Tibial nerve (tissue), 3 donors: ENCODE results near the gene M1AP.

Experiments used
- POLR2A ChIP-seq, 2 donors: fragments of 450-650 bp; IDR thresholded peaks; one replicate each; pipeline ENCODE4 v1.6.1; 2017; ENCODE audit warnings: antibody characterized with exemption in 2 of 2, mild to moderate bottlenecking in 2 of 2, moderate library complexity in 2 of 2
- TF ChIP-seq, protein P1 (sequence below), 5 experiments: fragments of 200-600 bp in 3 of 5; fragments of 450-650 bp in 2 of 5; sonication (generic) in 3 of 5; IDR thresholded peaks; one replicate each; pipeline ENCODE4 v1.5.1; 2016 to 2019; ENCODE audit warnings: antibody characterized with exemption in 5 of 5, mild to moderate bottlenecking in 3 of 5, moderate library complexity in 2 of 5

DNA sequence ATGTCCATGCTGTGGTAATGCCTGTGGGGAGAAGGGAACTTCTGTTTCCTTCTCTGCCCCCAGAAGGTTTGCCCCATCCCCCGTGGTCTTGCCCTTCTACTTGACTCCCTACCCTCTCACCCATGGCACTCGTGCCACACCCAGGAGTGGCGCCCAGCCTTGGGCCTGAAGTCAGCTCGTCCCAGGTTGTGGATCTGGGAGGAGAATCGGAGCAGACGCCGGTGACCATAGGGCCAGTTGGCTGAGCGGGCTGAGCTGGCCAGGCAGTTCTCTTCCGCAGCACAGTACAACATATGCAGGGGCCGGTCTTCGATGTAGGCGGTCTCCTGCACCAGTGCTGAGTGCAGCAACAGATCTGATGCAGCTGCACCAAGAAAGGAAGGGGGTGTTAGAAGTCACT is 113.7 kb downstream of the M1AP start:
- TF ChIP-seq, protein P1, sequence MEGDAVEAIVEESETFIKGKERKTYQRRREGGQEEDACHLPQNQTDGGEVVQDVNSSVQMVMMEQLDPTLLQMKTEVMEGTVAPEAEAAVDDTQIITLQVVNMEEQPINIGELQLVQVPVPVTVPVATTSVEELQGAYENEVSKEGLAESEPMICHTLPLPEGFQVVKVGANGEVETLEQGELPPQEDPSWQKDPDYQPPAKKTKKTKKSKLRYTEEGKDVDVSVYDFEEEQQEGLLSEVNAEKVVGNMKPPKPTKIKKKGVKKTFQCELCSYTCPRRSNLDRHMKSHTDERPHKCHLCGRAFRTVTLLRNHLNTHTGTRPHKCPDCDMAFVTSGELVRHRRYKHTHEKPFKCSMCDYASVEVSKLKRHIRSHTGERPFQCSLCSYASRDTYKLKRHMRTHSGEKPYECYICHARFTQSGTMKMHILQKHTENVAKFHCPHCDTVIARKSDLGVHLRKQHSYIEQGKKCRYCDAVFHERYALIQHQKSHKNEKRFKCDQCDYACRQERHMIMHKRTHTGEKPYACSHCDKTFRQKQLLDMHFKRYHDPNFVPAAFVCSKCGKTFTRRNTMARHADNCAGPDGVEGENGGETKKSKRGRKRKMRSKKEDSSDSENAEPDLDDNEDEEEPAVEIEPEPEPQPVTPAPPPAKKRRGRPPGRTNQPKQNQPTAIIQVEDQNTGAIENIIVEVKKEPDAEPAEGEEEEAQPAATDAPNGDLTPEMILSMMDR (IDR thresholded peaks at IDR 0.05): no peak
- TF ChIP-seq POLR2A (IDR thresholded peaks at IDR 0.05): no peak
